B cell (primary cell): Measurements from ENCODE around the gene TMEM43.

Experiments
- EZH2 ChIP-seq: IDR thresholded peaks from 2 replicates; pipeline ENCODE4 v1.6.1; 2012; ENCODE audit warnings: borderline replicate concordance, low read depth, mild to moderate bottlenecking, moderate library complexity, low read length; ENCODE audit not compliant: insufficient read depth, poor library complexity, severe bottlenecking
- TF ChIP-seq, protein P1 (sequence below): fragments of 200-600 bp; IDR thresholded peaks from one replicate; pipeline ENCODE4 v1.8.0; 2022; ENCODE audit warnings: antibody characterized with exemption, mild to moderate bottlenecking

DNA sequence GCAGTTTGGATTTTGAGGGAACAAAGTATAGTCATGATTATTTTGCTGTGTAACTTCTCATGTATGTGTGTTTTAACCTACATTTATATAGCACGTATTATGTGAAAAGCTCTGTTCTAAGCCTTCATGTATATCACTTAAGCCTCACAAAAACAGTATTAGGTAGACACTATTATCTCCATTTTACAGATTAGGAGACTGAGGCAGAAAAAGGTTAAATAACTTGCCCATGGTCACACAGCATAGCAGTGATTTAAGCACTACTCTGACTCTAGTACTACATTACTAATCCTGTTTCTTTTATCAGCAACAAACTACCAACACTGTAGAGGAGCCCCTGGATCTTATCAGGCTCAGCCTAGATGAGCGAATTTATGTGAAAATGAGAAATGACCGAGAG, 56.4 kb downstream of the TMEM43 start:
- TF ChIP-seq, protein P1, sequence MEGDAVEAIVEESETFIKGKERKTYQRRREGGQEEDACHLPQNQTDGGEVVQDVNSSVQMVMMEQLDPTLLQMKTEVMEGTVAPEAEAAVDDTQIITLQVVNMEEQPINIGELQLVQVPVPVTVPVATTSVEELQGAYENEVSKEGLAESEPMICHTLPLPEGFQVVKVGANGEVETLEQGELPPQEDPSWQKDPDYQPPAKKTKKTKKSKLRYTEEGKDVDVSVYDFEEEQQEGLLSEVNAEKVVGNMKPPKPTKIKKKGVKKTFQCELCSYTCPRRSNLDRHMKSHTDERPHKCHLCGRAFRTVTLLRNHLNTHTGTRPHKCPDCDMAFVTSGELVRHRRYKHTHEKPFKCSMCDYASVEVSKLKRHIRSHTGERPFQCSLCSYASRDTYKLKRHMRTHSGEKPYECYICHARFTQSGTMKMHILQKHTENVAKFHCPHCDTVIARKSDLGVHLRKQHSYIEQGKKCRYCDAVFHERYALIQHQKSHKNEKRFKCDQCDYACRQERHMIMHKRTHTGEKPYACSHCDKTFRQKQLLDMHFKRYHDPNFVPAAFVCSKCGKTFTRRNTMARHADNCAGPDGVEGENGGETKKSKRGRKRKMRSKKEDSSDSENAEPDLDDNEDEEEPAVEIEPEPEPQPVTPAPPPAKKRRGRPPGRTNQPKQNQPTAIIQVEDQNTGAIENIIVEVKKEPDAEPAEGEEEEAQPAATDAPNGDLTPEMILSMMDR: no peak
- TF ChIP-seq EZH2: no peak
